ENCODE results near the gene ZNF202.
"Not testable (repeated sequence)": the region's sequence is repeated elsewhere in the genome, so short reads cannot be mapped to it uniquely, and the experiment has no call there.

Gene ZNF202

GRCh38 chr11:123741159-123742030 lies at the start of gene ZNF202:
Gene ZNF202 (minus strand): TSS chr11:123741660. CDS start chr11:123730888, 10,772 bp downstream.
- DNase-seq = peak; percentile 95

- no peak for DNase-seq
These were observed 42.1 kb upstream of the ZNF202 start for GRCh38 chr11:123783536-123783935.

- DNase-seq = no peak
These were observed 37.1 kb upstream of the ZNF202 start for GRCh38 chr11:123778511-123778910.

- no peak for DNase-seq
These were observed 34.5 kb upstream of the ZNF202 start for GRCh38 chr11:123775715-123776549.

GRCh38 chr11:123775289-123775688 lies 33.8 kb upstream of the ZNF202 start:
- no peak for DNase-seq

- no peak for DNase-seq
These were observed 32.5 kb upstream of the ZNF202 start for GRCh38 chr11:123773959-123774358.

- DNase-seq = no peak
These were observed 31.6 kb upstream of the ZNF202 start for GRCh38 chr11:123773026-123773425.

GRCh38 chr11:123771664-123772063 lies 30.2 kb upstream of the ZNF202 start:
- DNase-seq = no peak

GRCh38 chr11:123770712-123771111 lies 29.3 kb upstream of the ZNF202 start:
- no peak for DNase-seq

GRCh38 chr11:123765601-123766000 lies 24.1 kb upstream of the ZNF202 start:
- no peak for DNase-seq

GRCh38 chr11:123762422-123762821 lies 21.0 kb upstream of the ZNF202 start:
- no peak for DNase-seq

- DNase-seq = no peak
These were observed 19.4 kb upstream of the ZNF202 start for GRCh38 chr11:123760894-123761293.

- no peak for DNase-seq
These were observed 16.5 kb upstream of the ZNF202 start for GRCh38 chr11:123757976-123758375.

GRCh38 chr11:123755813-123756212 lies 14.4 kb upstream of the ZNF202 start:
- no peak for DNase-seq

- DNase-seq = no peak
These were observed 13.9 kb upstream of the ZNF202 start for GRCh38 chr11:123755344-123755743.

- no peak for DNase-seq
These were observed 12.7 kb upstream of the ZNF202 start, which contains the start of gene OR6X1 for GRCh38 chr11:123754101-123754568. Gene OR6X1 (minus strand): TSS chr11:123754518. CDS start chr11:123754518, 0 bp downstream.

GRCh38 chr11:123753110-123753509 lies 11.7 kb upstream of the ZNF202 start:
- no peak for DNase-seq

GRCh38 chr11:123751781-123752180 lies 10.3 kb upstream of the ZNF202 start:
- DNase-seq = no peak

GRCh38 chr11:123748349-123748748 lies 6.9 kb upstream of the ZNF202 start:
- DNase-seq = not testable (repeated sequence)

GRCh38 chr11:123745764-123746451 lies 4.4 kb upstream of the ZNF202 start:
- DNase-seq = no peak

GRCh38 chr11:123742724-123743120 lies 1.3 kb upstream of the ZNF202 start:
- DNase-seq = no peak

- DNase-seq = no peak
These were observed 717 bp upstream of the ZNF202 start for GRCh38 chr11:123742031-123742723.

Data from NCI-H1092 (cell line).